ENCODE data around the gene ABHD14A. TPM values are rescaled to one million over a fixed set of nuclear protein-coding genes. Genes with fewer than 3 reads are reported as not detected.

The ABHD14A gene
- total and polyA plus RNA-seq, 2 of the 4 experiments (the other 2 are of a cell fraction) = 3.4 to 10.0 TPM

DNA sequence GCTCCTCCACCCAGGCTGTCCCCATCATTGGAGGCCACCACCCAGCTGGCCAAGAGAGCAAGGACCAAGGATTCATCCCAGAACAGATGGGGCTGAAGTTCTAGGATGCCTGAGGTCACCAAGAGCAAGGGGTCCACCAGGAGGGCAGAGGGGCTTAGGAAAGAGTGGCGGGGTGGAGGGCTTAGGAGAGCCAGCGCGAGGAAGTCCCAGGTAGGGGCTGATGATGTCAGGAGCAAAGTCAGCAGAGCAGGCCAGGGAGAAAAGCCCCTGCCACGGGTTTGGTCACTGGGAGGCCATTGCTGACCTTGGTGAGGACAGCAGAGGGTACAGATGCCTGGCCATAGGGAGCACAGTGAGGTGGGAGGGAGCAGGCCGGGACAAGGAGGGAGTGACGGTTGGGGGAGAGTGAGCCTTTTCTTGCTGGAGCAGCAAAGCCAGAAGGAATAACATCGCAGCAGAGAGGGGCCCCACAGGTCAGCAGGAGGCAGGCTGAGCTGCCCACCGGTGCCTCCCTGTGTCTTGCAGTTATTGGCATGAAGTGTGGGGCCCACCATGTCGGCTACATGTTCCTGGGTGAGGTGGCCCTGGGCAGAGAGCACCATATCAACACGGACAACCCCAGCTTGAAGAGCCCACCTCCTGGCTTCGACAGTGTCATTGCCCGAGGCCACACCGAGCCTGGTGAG is 27.5 kb upstream of the ABHD14A start:
- BruUV-seq (replicated peaks) = no TSS peak
- Histone ChIP-seq H4K20me1 (ENCODE audit: insufficient read depth, low read length) (no peaks in the 10 kb centered on the region), H2BK5ac (ENCODE audit: low read depth, low read length, poor library complexity, severe bottlenecking) (no peak overlapping the region), H3K36me3 (ENCODE audit: control insufficient read depth, insufficient read depth, low read length) (peaks cover 2% of the 10 kb centered on the region; the same call in 1 of the 2 replicates), H4K91ac (ENCODE audit: insufficient read depth, low read depth, low read length) (no peak overlapping the region), H3K4me2 (ENCODE audit: low read depth, low read length) (no peak overlapping the region), H2BK120ac (ENCODE audit: low read depth, low read length) (no peak overlapping the region), H2BK15ac (ENCODE audit: low read depth, low read length) (no peak overlapping the region), H3K27me3 (ENCODE audit: control insufficient read depth, insufficient read depth, low read length) (no peaks in the 10 kb centered on the region), H3K23ac (ENCODE audit: low read depth, low read length) (no peak overlapping the region), H4K8ac (ENCODE audit: low read depth in 2 of 2, low read length in 2 of 2) (no peak overlapping the region), H3K18ac (ENCODE audit: low read depth, low read length) (no peak overlapping the region), H3K4me1 (ENCODE audit: control insufficient read depth, insufficient read depth, low read length) (peaks cover 9% of the 10 kb centered on the region), H2BK20ac (ENCODE audit: low read depth, low read length) (no peak overlapping the region), H3K56ac (ENCODE audit: extremely low read depth, insufficient read depth, low read length) (no peak overlapping the region), H4K5ac (ENCODE audit: low read depth, low read length) (no peak overlapping the region), H3K27ac (ENCODE audit: insufficient read depth, low read length) (no peak overlapping the region), H3K14ac (replicated peaks; ENCODE audit: low read depth, low read length) (no peak overlapping the region), H3K9ac (ENCODE audit: low read depth, low read length) (no peak overlapping the region), H3K9me3 (ENCODE audit: control insufficient read depth, insufficient read depth, low read length) (no peaks in the 10 kb centered on the region), H2AK9ac (replicated peaks; ENCODE audit: low read depth, low read length, poor library complexity) (no peak overlapping the region), H2AFZ (replicated peaks; ENCODE audit: low read length, poor library complexity) (no peak overlapping the region), H3K9me1 (ENCODE audit: insufficient read depth, low read length) (peaks cover 12% of the 10 kb centered on the region), H2AK5ac (ENCODE audit: low read depth, low read length) (no peak overlapping the region), H3K4ac (ENCODE audit: low read depth, low read length) (no peak overlapping the region), H3K79me1 (ENCODE audit: low read depth in 1 of 2, low read length in 2 of 2) (peaks cover 5 to 12% of the 10 kb centered on the region in 2 experiments; a peak in 2 of 4 replicates), H3K4me3 (ENCODE audit: insufficient read depth, low read depth, low read length) (no peak overlapping the region)
- ATAC-seq (ENCODE audit: low read depth) (no peak), DNase-seq (no peak)
- in situ Hi-C loops (cut with MboI; ENCODE audit: low sequenced_read_pairs) = loop anchor here (25.0 kb wide), 1 partner anchor 560 kb away; the partner anchor contains the start of genes MANF and RBM15B
- intact Hi-C loops (cut with micrococcal nuclease) = no loop called here
- dilution Hi-C loops (cut with HindIII; ENCODE audit: low sequenced_read_pairs, unreplicated experiment) = no loop called here
- TF ChIP-seq CEBPB (IDR thresholded peaks at IDR 0.05; ENCODE audit: low read depth, low read length) (no peak), POLR2A (IDR thresholded peaks at IDR 0.05; ENCODE audit: low read depth, low read length) (no peak), FOS (IDR thresholded peaks at IDR 0.05; ENCODE audit: low read depth, low read length) (no peak), MXI1 (IDR thresholded peaks at IDR 0.05; ENCODE audit: borderline replicate concordance, low read depth, low read length) (no peak), RAD21 (IDR thresholded peaks at IDR 0.05; ENCODE audit: low read length) (no peak), CHD1 (IDR thresholded peaks at IDR 0.05; ENCODE audit: low read depth, low read length) (no peak), RCOR1 (IDR thresholded peaks at IDR 0.05; ENCODE audit: insufficient replicate concordance, low read length) (no peak), NFE2L2 (IDR thresholded peaks at IDR 0.05; ENCODE audit: low read depth, low read length) (no peak), SMC3 (IDR thresholded peaks at IDR 0.05; ENCODE audit: low read depth, low read length) (no peak), BHLHE40 (IDR thresholded peaks at IDR 0.05; ENCODE audit: low read depth, low read length) (no peak), MAZ (IDR thresholded peaks at IDR 0.05; ENCODE audit: borderline replicate concordance, low read depth, low read length) (no peak), MAFK (IDR thresholded peaks at IDR 0.05; ENCODE audit: low read depth, low read length) (no peak), RFX5 (IDR thresholded peaks at IDR 0.05; ENCODE audit: low read depth, low read length) (no peak)
- TF ChIP-seq, protein P1, sequence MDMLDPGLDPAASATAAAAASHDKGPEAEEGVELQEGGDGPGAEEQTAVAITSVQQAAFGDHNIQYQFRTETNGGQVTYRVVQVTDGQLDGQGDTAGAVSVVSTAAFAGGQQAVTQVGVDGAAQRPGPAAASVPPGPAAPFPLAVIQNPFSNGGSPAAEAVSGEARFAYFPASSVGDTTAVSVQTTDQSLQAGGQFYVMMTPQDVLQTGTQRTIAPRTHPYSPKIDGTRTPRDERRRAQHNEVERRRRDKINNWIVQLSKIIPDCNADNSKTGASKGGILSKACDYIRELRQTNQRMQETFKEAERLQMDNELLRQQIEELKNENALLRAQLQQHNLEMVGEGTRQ (IDR thresholded peaks at IDR 0.05; ENCODE audit: low read depth, low read length) = no peak
- TF ChIP-seq, protein P2, sequence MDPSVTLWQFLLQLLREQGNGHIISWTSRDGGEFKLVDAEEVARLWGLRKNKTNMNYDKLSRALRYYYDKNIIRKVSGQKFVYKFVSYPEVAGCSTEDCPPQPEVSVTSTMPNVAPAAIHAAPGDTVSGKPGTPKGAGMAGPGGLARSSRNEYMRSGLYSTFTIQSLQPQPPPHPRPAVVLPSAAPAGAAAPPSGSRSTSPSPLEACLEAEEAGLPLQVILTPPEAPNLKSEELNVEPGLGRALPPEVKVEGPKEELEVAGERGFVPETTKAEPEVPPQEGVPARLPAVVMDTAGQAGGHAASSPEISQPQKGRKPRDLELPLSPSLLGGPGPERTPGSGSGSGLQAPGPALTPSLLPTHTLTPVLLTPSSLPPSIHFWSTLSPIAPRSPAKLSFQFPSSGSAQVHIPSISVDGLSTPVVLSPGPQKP (IDR thresholded peaks at IDR 0.05; ENCODE audit: borderline replicate concordance, low read depth, low read length) = no peak
- 53% methylated on average over 4 of the region's 13 CpGs; no CpG with 5 or more reads in 1 of the 2 experiments for WGBS, 2 experiments (ENCODE audit: extremely low coverage in 2 of 2, insufficient read length in 1 of 2)
- POLR2A ChIA-PET (ENCODE audit: unreplicated experiment) = no interaction called here
- CTCF ChIA-PET = interaction anchor here (0.6 kb wide), 1 partner anchor 468 kb away, joined by 3 read pairs; no protein-coding TSS in a partner anchor
